SK-N-SH treated with all-trans-retinoic acid at 6 μM for 48 hours (cell line): ENCODE data around the gene DCLK2.

Source experiments
- ARNTL ChIP-seq: fragments of 450-650 bp; formaldehyde crosslinking; IDR thresholded peaks from 2 replicates; pipeline ENCODE4 v1.5.0; 2020; ENCODE audit warnings: low read depth, mild to moderate bottlenecking, moderate library complexity, borderline replicate concordance
- CSDC2 ChIP-seq: fragments of 250-450 bp; sonication (Bioruptor Pico); IDR thresholded peaks from 2 replicates; pipeline ENCODE4 v1.5.0; 2020; ENCODE audit warnings: mild to moderate bottlenecking, moderate library complexity
- CSRNP3 ChIP-seq: fragments of 250-450 bp; sonication (Bioruptor Pico); IDR thresholded peaks from 2 replicates; pipeline ENCODE4 v1.5.1; 2021; ENCODE audit warnings: mild to moderate bottlenecking, moderate library complexity
- PPARA ChIP-seq: fragments of 250-450 bp; sonication (Bioruptor Pico); IDR thresholded peaks from 2 replicates; pipeline ENCODE4 v1.5.0; 2020; ENCODE audit warnings: mild to moderate bottlenecking, borderline replicate concordance
- RARB ChIP-seq: fragments of 250-450 bp; sonication (Bioruptor Pico); IDR thresholded peaks from 2 replicates; pipeline ENCODE4 v1.8.0; 2021; ENCODE audit warnings: mild to moderate bottlenecking, moderate library complexity
- TSHZ2 ChIP-seq: fragments of 250-450 bp; sonication (Bioruptor Pico); IDR thresholded peaks from 2 replicates; pipeline ENCODE4 v1.5.0; 2020; ENCODE audit warnings: mild to moderate bottlenecking, moderate library complexity
- ZFP30 ChIP-seq: fragments of 450-650 bp; formaldehyde crosslinking; IDR thresholded peaks from 2 replicates; pipeline ENCODE4 v1.5.0; 2022; ENCODE audit warnings: mild to moderate bottlenecking, moderate library complexity
- ZNF70 ChIP-seq: fragments of 450-650 bp; formaldehyde crosslinking; IDR thresholded peaks from 2 replicates; pipeline ENCODE4 v1.5.0; 2020; ENCODE audit warnings: mild to moderate bottlenecking, moderate library complexity

DNA sequence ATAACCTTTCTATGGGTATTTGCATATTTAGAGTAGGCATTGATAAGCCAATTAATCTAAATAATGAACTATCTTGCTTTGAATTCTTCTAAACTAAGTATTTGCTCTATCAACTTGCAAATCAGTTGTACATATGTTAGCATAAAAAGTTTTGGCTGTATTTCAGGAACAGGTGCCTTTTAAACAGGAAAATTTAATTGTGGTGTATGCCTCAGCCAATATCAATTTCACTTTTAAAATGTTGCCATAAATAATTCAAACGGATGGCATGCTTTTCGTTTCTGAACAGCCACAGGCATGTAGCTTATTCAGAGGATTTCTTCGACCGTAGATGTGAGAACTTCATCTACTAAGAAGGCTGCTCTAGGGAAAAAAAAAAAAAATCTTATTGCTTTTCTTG, 99.9 kb downstream of the DCLK2 start:
- TF ChIP-seq TSHZ2 (CRISPR knock-in tag) (no peak), CSRNP3 (no peak), ZFP30 (CRISPR knock-in tag) (no peak), RARB (no peak), ARNTL (no peak), PPARA (CRISPR knock-in tag) (no peak), CSDC2 (0 out of 2 replicates have a peak, but pooled peaks have one; percentile 49), ZNF70 (CRISPR knock-in tag) (no peak)
